T-helper 17 cell (primary cell): ENCODE measurements around the gene DENND1A. TPM values are rescaled to one million over a fixed set of nuclear protein-coding genes. Genes with fewer than 3 reads are reported as not detected.
"Not testable (repeated sequence)": the region's sequence is repeated elsewhere in the genome, so short reads cannot be mapped to it uniquely, and the experiment has no call there.

Source experiments
- ATAC-seq: fragments of 150-1000 bp; cut with Tn5 transposase; 2 replicates; pipeline ENCODE4 v1.10.0; 2021; ENCODE audit warnings: mild to moderate bottlenecking, moderate library complexity
- DNase-seq, 3 donors: peaks; one replicate each; pipeline versions ENCODE4 v3.0.0 to v3.0.0-alpha.2; 2020 to 2021
- H3K9me3 ChIP-seq: one replicate; pipeline ENCODE4 v1.7.0; 2013; ENCODE audit warnings: low read length, mild to moderate bottlenecking; ENCODE audit not compliant: control insufficient read depth, poor library complexity, severe bottlenecking
- H3K27ac Mint-ChIP-seq: one replicate; pipeline ENCODE4 v1.8.0; 2022; ENCODE audit warnings: mild to moderate bottlenecking, moderate library complexity, mixed read lengths
- H3K27me3 Mint-ChIP-seq: one replicate; pipeline ENCODE4 v1.8.0; 2022; ENCODE audit warnings: mixed read lengths
- H3K36me3 Mint-ChIP-seq: one replicate; pipeline ENCODE4 v1.8.0; 2022; ENCODE audit warnings: low read depth, mixed read lengths
- H3K4me1 Mint-ChIP-seq: one replicate; pipeline ENCODE4 v1.8.0; 2022; ENCODE audit warnings: mild to moderate bottlenecking, mixed read lengths
- H3K4me3 Mint-ChIP-seq: one replicate; pipeline ENCODE4 v1.8.0; 2022; ENCODE audit warnings: mild to moderate bottlenecking, moderate library complexity, mixed read lengths
- total RNA-seq, 4 donors: library from RNA in 2 of 4; stranded (reverse) in 2 of 4; gene quantifications; one replicate each; pipeline ENCODE4 v1.2.3 and lab custom pipeline; 2022 to 2026

The DENND1A gene
- total RNA-seq, 2 donors from 2014 or later, result 19.9 to 21.1 TPM

- Mint-ChIP-seq H3K27me3 (no peaks in the 10 kb centered on the region), H3K4me1 (peaks cover 25% of the 10 kb centered on the region), H3K4me3 (no peak overlapping the region), H3K27ac (peak overlapping the region; percentile 98), H3K36me3 (no peaks in the 10 kb centered on the region)
- ATAC-seq (no peak), DNase-seq (no peak)
- H3K9me3 ChIP-seq, result no peaks in the 10 kb centered on the region
These were observed 588.1 kb downstream of the DENND1A start for GRCh38 chr9:123341816-123342215.

GRCh38 chr9:123339666-123340510, 590.0 kb downstream of the DENND1A start:
- H3K27me3 Mint-ChIP-seq, result no peaks in the 10 kb centered on the region
- DNase-seq (no peak), ATAC-seq (peak; percentile 56)
- H3K9me3 ChIP-seq, result no peaks in the 10 kb centered on the region
- H3K36me3 Mint-ChIP-seq, result no peaks in the 10 kb centered on the region
- peak overlapping the region; percentile 98 for H3K27ac Mint-ChIP-seq
- H3K4me3 Mint-ChIP-seq, result peak overlapping the region; percentile 92
- H3K4me1 Mint-ChIP-seq, result peaks cover 27% of the 10 kb centered on the region

- H3K36me3 Mint-ChIP-seq, result no peaks in the 10 kb centered on the region
- peak overlapping the region; percentile 98 for H3K27ac Mint-ChIP-seq
- ATAC-seq (peak; percentile 67), DNase-seq (no peak)
- H3K27me3 Mint-ChIP-seq, result no peaks in the 10 kb centered on the region
- peak overlapping the region; percentile 92 for H3K4me3 Mint-ChIP-seq
- H3K4me1 Mint-ChIP-seq, result peaks cover 30% of the 10 kb centered on the region
- H3K9me3 ChIP-seq, result no peaks in the 10 kb centered on the region
These were observed 590.9 kb downstream of the DENND1A start for GRCh38 chr9:123338710-123339665.

- Mint-ChIP-seq H3K27me3 (no peaks in the 10 kb centered on the region), H3K27ac (no peak overlapping the region), H3K4me3 (no peak overlapping the region), H3K36me3 (no peaks in the 10 kb centered on the region), H3K4me1 (peaks cover 30% of the 10 kb centered on the region)
- DNase-seq (no peak), ATAC-seq (no peak)
- no peaks in the 10 kb centered on the region for H3K9me3 ChIP-seq
These were observed 592.0 kb downstream of the DENND1A start for GRCh38 chr9:123337971-123338370.

- H3K4me3 Mint-ChIP-seq, result no peak overlapping the region
- H3K4me1 Mint-ChIP-seq, result peaks cover 28% of the 10 kb centered on the region
- H3K36me3 Mint-ChIP-seq, result no peaks in the 10 kb centered on the region
- ATAC-seq (no peak), DNase-seq (no peak)
- no peaks in the 10 kb centered on the region for H3K9me3 ChIP-seq
- no peaks in the 10 kb centered on the region for H3K27me3 Mint-ChIP-seq
- peak overlapping the region; percentile 29 for H3K27ac Mint-ChIP-seq
These were observed 593.0 kb downstream of the DENND1A start for GRCh38 chr9:123336959-123337358.

GRCh38 chr9:123336449-123336848, 593.5 kb downstream of the DENND1A start:
- H3K4me1 Mint-ChIP-seq, result peaks cover 28% of the 10 kb centered on the region
- no peaks in the 10 kb centered on the region for H3K27me3 Mint-ChIP-seq
- no peak for ATAC-seq
- DNase-seq, result no peak
- H3K4me3 Mint-ChIP-seq, result no peak overlapping the region
- H3K36me3 Mint-ChIP-seq, result no peaks in the 10 kb centered on the region
- H3K9me3 ChIP-seq, result no peaks in the 10 kb centered on the region
- H3K27ac Mint-ChIP-seq, result peak overlapping the region; percentile 29

- H3K9me3 ChIP-seq, result no peaks in the 10 kb centered on the region
- peaks cover 26% of the 10 kb centered on the region for H3K4me1 Mint-ChIP-seq
- no peak for DNase-seq
- H3K4me3 Mint-ChIP-seq, result no peak overlapping the region
- ATAC-seq, result no peak
- H3K36me3 Mint-ChIP-seq, result no peaks in the 10 kb centered on the region
- H3K27ac Mint-ChIP-seq, result no peak overlapping the region
- no peaks in the 10 kb centered on the region for H3K27me3 Mint-ChIP-seq
These were observed 594.0 kb downstream of the DENND1A start for GRCh38 chr9:123335986-123336329.

GRCh38 chr9:123335193-123335985, 594.5 kb downstream of the DENND1A start:
- Mint-ChIP-seq H3K36me3 (no peaks in the 10 kb centered on the region), H3K27me3 (no peaks in the 10 kb centered on the region), H3K27ac (no peak overlapping the region), H3K4me1 (peaks cover 21% of the 10 kb centered on the region), H3K4me3 (no peak overlapping the region)
- no peak for ATAC-seq
- DNase-seq, result no peak
- no peaks in the 10 kb centered on the region for H3K9me3 ChIP-seq

- no peaks in the 10 kb centered on the region for H3K36me3 Mint-ChIP-seq
- H3K27ac Mint-ChIP-seq, result no peak overlapping the region
- peaks cover 13% of the 10 kb centered on the region for H3K4me1 Mint-ChIP-seq
- H3K9me3 ChIP-seq, result no peaks in the 10 kb centered on the region
- H3K4me3 Mint-ChIP-seq, result no peak overlapping the region
- no peak for DNase-seq
- ATAC-seq, result no peak
- H3K27me3 Mint-ChIP-seq, result no peaks in the 10 kb centered on the region
These were observed 595.3 kb downstream of the DENND1A start for GRCh38 chr9:123334639-123335038.

- not testable (repeated sequence) for H3K4me1 Mint-ChIP-seq, H3K27me3 Mint-ChIP-seq, DNase-seq, H3K4me3 Mint-ChIP-seq, H3K9me3 ChIP-seq, H3K36me3 Mint-ChIP-seq, ATAC-seq
- H3K27ac Mint-ChIP-seq, result peak overlapping the region; percentile 72
These were observed 596.8 kb downstream of the DENND1A start for GRCh38 chr9:123333058-123333669.

- Mint-ChIP-seq H3K27me3 (no peaks in the 10 kb centered on the region), H3K27ac (peak overlapping the region; percentile 9), H3K4me3 (no peak overlapping the region), H3K36me3 (no peaks in the 10 kb centered on the region), H3K4me1 (peaks cover 4% of the 10 kb centered on the region)
- ATAC-seq (no peak), DNase-seq (no peak)
- no peaks in the 10 kb centered on the region for H3K9me3 ChIP-seq
These were observed 598.4 kb downstream of the DENND1A start for GRCh38 chr9:123331346-123332060.
